Stimulated activated CD8-positive, alpha-beta memory T cell treated with anti-CD3 and anti-CD28 coated beads, Interleukin-12 subunit alpha, Interleukin-12 subunit beta, amount 100 ng/mL, for 4 hours (primary cell): Measurements from ENCODE around the gene IGSF22.

Source experiments
- DNase-seq: peaks from one replicate; pipeline ENCODE4 v3.0.0-alpha.2; 2020; ENCODE audit warnings: low read depth

Gene IGSF22

DNA sequence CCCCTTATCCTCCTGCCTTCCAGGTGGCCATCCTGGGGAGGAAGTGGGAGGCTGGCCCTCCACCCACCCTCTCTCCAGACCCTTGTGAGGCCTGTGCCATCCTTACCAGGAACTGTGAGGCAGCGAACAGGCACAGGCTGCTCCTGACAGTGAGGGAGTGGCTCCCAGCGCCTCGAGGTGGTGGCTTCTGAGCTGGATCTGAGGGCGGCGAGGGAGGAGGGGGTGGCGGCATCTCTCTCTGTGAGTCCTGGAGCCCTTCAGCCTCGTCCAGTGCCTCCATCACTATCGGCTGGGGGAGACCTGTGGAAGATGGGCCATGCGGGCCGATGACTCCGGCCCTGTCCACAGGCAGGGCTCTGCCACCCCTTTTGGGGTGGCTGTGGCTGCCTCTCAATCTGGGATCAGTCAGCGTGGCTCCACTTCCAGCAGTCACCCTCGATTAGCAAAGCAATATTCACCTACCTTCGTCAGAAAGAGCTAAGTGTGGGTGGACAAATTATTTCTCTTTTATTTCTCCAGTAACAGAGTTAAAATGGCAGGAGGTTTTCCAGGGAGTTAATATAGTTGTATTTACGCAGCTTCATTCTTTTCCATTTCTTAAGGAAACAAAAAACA is 18.0 kb upstream of the IGSF22 start:
- DNase-seq = no peak

DNA sequence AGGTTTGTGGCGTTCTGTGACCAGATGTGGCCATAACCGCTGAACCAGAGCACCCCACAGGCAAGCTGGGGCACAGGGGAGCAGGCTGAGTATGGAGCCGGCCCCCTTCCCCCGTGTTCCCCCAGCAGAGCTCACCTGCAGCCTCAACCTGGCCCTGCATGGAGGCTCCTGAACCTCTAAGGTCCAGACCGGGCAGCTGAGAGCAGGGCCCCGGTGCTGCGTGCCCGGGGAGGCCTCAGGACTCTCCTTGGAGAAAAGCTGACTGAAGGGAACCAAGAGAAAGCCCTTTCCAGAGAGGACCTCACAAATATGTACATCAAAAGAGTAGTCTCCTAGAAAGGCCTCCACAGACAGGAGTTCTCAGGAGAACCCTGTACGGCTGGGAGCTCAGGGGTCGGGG is 17.4 kb upstream of the IGSF22 start:
- no peak for DNase-seq

DNA sequence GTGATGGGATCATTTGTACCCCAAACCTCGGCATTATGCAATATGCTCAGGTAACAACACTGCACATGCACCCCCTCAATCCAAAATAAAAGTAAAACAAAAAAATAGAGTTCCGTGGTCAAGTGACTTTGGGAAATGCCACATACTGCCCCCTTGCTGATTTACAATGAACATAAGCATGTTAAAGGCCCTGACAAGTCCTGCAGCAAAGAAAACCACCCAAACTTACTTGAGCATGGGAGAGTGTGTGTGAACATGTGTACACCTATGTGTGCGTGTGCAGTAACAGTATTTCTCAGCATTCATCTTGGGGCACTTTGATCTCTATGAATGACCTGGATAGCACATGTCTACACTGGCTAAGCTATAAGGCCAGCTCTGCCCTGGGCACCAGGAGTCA is 15.8 kb upstream of the IGSF22 start:
- DNase-seq = no peak

DNA sequence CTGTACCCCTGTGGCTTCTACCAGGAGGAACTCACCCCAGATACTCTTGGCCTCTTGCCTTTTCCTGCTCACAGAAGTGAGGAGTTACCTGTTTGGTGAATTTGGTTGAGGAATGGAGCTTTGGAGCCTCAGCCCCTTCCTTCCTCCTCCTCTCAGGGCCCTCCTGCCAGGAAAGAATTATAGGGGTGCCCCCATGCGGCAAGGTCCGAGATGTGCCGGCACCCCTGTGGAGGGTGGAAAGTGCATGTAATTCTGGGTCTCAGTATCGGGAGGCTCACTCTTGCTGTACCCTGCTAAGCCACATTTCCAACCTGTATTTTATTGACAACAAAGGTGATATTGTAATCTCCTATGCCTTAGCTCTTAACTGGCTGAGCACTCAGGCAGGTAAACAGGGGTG is 13.7 kb upstream of the IGSF22 start:
- no peak for DNase-seq

DNA sequence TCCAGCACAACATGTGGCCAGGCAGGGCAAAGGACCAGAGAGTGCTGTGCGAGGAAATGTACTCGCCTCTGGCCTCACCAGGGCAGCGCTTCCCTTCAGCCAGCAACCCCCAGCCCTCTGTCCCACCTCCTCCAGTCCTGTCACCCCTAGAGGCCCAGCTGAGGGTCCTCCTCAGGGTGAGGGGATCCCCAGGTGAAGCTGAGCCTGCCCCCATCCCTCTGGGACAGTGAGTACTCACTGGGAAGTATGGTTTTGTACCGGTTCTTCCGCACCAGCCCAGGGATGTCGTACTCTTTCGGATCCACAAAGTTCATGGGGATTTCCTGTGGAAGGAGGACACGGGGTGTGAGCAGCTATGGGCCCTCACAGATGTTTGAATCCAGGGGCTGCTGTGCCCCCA is 11.7 kb upstream of the IGSF22 start:
- no peak for DNase-seq

DNA sequence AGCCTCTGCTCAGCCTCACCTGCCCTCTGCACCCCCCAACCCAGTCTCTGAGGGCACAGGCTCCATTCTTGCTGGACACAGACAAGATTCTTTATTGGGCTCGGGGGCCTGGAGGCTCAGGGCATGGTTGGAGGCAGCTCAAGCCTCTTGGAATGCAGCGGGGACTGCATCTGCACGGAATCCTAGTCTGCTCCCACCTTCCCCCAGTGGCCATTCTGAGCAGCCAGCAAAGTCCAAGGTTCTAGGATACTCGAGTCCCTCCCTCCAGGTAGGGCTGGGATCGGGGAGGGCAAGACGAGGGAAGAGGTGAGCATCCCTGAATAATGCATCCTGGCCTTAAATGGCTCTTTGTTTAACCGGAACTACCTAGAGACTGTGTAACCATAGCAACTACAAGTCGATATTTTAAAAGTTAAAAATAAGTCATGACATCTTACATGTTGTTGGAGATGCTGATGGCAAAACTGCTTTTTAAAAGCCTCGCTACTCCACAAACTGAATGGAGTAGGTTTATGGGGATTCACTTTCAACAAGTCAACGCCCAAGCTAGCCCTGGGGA is 10.7 kb upstream of the IGSF22 start:
- DNase-seq = no peak

DNA sequence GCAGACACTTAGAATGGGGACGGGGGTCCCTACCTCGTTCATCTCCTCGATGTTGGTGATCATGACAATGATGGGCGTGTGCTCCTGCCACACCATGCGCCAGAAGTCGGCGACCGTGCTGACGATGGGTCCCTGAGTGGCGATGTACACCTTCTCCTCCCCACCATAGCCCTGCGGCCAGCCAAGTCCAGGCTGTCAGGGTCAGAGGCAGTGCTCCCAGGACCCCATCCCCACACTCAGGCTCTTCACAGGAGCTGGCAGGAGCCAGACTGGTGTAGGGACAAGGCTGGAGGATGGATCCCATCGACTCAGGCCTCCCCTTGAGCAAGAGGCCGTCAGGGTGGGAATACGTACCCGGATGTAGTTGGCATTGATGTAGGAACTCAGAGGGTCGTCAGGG is 7.2 kb upstream of the IGSF22 start:
- no peak for DNase-seq

DNA sequence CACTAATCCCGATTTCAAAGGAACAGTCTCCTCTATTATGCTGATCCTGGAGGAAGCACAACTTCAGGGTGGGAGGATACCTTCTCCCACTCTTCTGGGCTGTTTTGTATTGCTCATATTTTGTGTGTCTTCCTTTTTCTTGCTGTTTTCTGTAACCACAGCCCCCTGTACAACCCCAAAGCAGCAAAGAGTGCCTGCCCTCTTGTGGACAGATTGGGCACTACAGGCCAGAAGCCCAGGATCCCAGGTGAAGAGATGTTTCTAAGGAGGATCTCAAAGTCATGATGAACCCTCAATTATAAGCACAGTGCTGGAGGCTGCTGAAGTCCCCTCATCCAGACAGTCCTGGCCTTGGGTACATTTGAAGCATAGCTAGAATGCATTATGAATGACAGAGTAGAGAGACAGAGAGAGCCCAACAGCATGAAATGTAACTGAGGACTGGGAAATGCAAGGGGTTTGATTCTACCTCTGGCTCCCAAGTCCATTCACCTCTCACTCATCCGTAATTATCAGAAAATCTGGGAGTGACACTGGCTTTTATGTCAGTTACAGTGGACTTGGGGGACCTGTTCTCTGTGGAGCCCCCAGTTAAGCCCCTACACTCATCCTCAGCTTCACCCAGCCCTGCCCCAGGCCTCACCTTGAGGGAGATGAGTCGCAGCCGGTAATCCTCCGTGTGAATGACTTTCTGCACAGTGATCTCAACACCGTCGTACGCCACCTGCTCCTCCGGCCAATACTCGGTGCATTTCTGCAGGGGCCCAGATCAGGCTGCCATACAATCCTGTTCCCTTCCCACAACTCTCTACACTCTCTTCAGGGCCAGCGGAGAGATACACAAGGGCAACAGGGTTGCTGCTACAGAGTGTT is 6.2 kb upstream of the IGSF22 start:
- DNase-seq = peak; percentile 41

DNA sequence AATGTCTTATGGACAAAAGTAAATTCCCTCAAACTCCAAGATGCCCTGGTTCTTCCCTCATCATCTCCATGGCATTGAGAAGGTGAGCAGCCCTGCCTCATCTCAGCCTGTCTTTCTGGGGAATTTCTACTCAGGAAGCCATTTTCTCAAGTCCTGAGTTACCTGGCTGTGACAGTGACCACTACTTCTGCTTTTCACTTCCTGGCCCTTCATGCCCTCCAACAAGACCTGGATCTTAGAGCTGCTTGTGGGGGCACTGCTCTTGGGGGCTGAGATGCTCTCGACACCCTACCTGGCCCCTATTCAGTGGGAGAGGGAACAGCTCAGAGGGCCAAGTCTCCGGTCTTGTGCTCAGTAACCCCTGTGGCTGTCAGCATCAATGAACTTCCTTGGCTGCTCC is 5.5 kb upstream of the IGSF22 start:
- no peak for DNase-seq

DNA sequence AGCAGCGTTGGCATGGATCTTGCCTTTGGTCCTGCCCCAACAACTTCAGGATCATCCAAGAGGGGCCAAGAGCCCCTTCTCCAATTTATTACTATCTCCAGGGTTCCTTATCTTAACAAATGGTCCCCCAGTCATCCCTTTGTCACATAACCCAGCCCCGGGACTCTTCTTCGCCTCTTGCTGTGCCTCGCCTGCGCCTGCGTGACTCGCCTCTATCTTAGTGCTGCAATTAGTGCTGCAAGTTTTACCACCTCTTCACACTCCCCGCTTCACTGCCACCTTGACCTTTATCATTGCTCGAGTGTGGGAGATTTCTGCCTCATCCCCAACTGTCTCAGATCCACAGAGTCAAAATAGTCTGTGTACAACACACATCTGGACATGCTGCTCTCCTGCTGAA is 4.0 kb upstream of the IGSF22 start:
- DNase-seq = no peak

DNA sequence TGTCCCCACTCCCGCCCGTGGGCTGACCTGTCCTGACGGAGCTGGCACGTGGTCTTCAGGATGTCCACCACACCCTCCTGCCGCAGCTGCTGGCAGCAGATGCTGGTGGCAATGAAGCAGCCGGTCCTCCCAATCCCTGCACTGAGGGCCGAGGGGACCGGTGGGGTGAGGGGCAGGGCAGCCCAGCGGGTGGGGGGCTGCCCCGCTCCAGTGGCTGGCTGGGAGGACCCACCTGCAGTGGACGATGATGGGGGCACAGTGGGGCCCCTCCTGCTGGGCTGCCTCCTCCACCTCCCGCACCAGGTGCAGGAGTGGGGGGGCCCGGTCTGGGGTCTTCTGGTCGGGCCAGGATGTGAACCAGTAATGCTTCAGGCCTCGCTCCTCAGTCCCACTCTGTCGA is 3.4 kb upstream of the IGSF22 start:
- DNase-seq = no peak

DNA sequence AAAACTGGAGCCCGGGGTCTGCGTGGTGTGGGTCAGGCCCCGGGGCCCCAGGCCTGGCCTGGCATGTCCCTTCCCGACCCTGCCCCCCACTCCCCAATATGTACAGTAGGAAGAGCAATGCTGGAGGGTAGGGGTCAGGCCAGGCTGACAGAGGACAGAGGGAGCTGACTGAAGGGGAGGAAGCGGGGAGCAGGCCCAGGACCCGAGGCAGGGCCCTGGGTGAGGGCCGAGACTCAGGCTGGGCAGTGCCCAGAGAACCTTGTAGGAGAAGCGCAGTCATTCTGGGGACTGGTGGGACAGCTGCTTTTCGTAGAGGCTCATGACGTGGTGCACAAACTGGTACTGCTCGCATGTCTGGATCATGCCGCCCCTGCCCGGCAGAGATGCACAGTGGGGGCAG is 2.7 kb upstream of the IGSF22 start:
- DNase-seq = no peak

DNA sequence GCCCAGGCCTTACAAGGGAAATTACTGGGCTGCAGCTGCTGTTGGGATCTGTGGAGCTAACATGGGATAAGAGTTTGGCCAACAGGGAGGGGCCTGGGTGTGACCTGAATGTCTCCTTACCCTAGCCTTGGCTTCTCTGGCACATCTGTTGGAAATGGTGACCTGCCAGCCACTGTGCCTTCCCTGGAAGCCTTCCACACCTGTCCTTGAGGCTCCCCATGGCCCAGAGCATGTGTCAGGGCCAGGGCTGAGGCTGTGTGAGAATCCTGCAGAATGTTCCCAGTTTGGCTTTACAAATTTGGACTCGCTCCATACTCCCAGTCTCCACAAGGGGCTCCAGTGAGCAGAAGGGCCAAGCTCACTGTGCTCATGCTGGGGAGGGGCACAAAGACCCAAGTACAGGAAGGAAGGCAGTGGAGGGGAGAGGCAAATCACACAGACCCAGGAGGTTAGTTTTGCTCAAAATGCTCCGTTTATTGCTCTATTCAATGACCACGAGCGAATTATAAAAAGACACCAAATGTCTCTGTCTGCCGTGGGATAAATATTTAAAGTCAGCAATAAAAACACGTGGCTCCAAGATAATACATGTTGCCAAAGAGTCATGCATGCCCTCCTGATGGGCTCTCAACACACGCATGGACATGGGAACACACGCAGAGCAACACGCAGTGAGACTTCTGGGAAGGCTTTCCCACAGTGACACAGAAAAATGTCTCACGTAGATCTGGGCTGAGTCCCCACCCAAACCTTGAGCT is 1.7 kb upstream of the IGSF22 start:
- no peak for DNase-seq

DNA sequence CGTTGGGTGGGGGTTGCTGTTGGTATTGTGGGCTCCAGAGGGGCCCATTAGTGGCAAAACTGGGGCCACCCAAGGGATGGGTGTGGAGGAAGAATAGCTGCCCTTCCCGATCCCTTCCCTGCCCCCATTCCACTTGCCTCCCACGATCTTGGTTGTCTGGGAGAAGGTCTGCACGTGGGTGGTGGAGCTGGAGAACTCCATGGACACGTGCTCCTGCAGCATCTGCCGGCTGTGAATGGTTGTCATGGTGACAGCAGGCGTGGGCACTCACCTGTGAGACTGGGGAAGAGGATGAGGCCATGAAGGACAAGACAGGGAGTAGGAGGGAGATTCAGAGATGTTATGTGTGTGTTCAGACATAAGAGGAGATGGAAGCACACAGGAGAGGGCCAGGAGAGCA is 2.0 kb downstream of the IGSF22 start:
- no peak for DNase-seq

DNA sequence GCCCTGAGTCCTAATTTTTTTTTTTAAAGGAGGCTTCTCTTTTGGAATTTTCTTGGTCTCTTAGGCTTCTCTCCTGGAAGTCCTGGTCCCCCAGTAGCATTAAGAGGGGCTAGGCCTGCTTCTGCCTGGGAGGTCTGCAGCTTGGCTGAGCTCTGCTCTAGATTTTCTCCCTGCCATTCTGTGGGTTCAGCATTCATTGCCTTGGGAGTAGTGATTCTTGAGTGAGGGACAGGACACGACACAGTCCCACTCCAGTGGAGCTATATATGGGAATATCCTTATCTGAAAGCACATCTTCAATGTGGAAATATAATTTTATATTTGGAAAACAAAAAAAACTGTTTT is 3.7 kb downstream of the IGSF22 start:
- no peak for DNase-seq

DNA sequence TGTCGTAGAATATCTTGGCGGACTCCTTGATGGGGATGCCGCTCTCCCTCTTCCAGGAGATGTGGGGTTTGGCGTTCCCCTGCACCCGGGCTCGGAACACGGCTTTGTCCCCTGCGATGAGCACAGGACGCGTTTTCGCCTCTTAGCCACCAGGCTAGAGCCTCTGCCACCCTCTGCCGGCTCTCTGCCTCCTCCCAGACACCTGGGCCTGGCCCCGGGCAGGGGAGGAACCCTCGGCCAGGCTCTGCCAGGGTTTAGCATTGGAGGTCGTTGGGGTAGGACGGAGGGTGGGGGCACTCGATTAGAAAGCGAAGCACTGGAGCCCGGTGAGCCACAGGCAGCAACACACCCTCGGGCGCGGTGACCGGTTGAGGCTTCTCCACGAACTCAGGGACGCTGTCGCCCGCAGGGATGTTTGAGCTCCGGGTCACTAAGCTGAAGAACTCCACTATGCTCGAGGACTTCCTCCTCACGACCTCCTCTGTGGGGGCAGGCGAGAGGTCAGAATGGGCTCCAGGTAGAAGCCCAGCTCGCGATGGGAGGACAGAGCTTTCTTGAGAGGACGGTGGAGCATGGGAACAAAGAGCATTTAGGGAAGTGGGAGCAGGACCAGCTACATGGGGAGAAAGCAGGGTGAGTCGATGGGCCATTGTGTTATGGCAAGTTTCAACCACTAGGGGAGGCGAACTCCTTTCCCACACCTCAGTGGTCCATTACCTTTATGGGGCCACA is 4.3 kb downstream of the IGSF22 start:
- peak; percentile 12 for DNase-seq

DNA sequence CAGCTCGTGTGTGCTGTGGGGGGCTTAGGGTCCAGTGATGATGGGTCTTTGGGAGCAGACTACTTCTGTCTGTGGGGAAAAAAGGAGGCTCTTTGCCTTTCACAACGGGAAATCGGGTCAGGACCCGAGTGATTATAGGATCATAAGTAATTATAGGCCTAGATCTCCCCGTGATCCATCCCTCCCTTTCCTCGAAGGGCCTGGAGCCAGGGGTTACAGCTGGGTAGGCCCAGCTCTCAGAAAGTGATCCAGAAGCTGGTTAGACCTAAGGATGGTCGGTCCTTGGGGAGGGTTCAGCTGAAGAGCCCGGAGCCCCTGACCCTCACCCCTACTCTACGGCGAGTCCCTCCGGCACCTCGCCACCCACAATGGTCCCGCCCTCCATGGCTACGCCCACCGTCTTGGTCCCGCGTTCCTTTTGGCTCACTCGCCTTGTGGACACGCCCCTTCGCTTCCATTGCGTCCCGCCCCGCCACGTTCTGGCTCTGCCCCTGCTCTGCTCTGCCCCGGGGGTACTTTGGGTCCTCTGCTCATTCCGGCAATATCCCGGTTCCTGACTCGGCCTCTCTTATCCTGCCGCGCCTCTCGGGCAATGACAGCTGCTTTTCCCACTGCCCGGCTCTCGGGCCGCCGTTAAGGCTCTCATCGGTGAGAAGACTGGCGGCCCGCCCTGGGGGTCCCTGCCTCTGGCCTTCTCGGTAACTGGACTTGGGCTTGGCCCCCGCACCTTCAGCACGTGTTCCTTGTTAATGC is 5.0 kb downstream of the IGSF22 start:
- peak; percentile 71 for DNase-seq

DNA sequence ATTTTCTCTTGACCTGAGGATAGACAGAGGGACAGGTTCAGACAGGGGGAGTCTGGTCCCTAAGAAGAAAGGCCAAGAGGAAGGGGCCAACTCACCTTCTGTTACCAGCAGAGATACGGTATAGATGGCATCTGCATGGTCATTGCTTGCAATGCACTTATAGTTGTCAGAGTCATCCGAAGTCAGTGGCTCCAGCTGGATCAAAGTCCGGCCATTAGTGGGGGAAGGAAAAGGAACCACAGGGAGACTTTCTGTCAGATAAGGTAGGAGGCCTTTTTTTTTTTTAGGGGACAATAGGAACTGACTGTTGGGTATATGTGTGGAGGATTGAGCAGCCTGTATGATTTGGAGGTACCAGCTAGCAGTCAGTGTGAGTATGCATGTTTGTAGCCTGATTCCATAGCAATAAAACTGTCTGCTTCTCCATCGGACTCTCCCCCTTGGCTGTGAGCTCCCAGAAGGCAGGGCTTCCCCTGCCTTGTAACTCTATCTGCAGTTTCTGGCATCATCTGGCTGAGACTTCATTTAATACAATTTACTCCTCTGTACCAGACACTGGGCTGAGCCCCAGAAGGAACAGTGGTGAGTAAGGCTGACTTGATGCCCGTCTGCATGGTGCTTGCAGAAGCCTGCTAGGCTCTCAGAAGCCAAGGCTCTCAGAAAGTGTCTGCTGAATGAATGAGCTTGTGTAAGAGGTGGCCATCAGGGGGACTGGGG is 5.7 kb downstream of the IGSF22 start:
- no peak for DNase-seq

DNA sequence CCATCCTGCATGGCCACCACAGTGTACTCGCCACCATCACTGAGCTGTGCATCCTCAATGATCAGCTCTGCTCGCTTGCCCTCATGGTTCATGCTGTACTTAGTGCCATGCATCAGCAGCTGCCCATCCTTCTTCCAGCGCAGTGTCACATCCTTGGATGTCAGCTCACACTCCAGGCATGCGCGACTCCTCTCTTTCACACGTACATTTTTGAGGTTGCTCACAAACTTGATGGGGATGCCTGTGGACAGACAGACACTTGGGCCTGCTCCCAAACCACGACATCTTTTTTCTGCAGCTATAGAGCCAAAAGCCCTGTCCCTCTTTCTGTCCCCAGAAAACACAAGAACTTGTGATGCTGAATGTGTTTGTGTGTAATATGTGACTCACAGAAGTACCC is 10.5 kb downstream of the IGSF22 start:
- DNase-seq = no peak

DNA sequence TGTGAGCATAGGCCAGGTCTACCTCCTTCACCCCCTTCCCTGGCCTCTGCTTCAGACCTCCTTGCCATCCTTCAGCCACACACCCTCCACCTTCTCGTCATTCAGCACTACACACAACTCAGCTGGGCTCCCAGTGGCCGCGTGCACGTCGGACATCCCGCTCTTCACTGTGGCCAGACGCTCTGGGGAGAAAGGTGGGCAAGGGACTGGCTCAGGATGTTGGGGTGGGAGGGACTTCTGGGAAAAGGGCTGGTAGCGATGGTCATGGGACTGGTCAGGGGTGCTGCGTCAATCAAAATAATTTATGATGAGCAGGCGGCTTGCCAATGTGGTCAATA is 11.6 kb downstream of the IGSF22 start:
- DNase-seq = no peak
